ENCODE results near the gene LRIG2. TPM values are rescaled to one million over a fixed set of nuclear protein-coding genes. Genes with fewer than 3 reads are reported as not detected.
"Not testable (repeated sequence)": the region's sequence is repeated elsewhere in the genome, so short reads cannot be mapped to it uniquely, and the experiment has no call there.

The LRIG2 gene
- total and polyA plus RNA-seq, 2 donors (not counting 3 experiments of a cell fraction or from before 2014, with no cell fraction given) = 8.4 to 20.1 TPM

DNA sequence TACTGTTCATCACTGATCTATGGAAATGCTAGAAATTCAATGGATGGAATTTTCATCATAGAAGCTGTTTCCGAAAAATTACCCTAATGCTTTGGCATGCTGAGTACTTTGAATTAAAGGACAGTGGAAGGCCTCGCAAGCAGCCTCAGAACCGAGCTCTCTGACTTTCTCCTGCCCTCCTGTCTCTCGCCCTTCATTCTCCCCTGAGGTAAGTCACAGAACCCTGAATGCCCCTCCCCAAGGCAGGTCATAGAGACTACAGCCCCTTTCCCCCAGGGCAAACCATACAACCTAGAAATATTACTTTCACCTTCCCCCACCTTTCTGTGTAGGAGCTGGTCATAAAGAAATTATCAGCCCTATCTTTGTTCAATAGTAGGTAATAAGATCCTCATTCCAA, 74.8 kb downstream of the LRIG2 start:
- H3K4me1 ChIP-seq (ENCODE audit: control insufficient read depth, extremely low read depth, insufficient read depth, low read length) = peaks cover 13% of the 10 kb centered on the region
- no peak overlapping the region for H3K4me3 ChIP-seq (replicated peaks in 1 of 3; ENCODE audit: insufficient read depth in 1 of 3, low read depth in 1 of 3, low read length in 3 of 3)
- no peak overlapping the region for H3K9ac ChIP-seq (replicated peaks; ENCODE audit: extremely low read depth, insufficient read depth, low read length)
- POLR2A ChIA-PET = no interaction called here
- no peak overlapping the region for H3K27ac ChIP-seq (ENCODE audit: insufficient read depth, low read depth, low read length)
- DNase-seq (ENCODE audit: low read depth, low spot score) (no peak), FAIRE-seq (no peak)
- intact Hi-C loops (cut with micrococcal nuclease) (no loop called here), dilution Hi-C loops (cut with MboI; ENCODE audit: extremely low pct_ligation_motif_present, low sequenced_read_pairs) (no loop called here)
- no peak overlapping the region for H3K4me2 ChIP-seq (ENCODE audit: insufficient read depth, low read length)
- H4K20me1 ChIP-seq (replicated peaks; ENCODE audit: control insufficient read depth, extremely low read depth, insufficient read depth, low read length) = no peaks in the 10 kb centered on the region
- BruUV-seq (replicated peaks) = no TSS peak
- no peak for TF ChIP-seq FOS (IDR thresholded peaks at IDR 0.05; ENCODE audit: borderline replicate concordance, insufficient read depth, low read length)
- TF ChIP-seq, protein P1, sequence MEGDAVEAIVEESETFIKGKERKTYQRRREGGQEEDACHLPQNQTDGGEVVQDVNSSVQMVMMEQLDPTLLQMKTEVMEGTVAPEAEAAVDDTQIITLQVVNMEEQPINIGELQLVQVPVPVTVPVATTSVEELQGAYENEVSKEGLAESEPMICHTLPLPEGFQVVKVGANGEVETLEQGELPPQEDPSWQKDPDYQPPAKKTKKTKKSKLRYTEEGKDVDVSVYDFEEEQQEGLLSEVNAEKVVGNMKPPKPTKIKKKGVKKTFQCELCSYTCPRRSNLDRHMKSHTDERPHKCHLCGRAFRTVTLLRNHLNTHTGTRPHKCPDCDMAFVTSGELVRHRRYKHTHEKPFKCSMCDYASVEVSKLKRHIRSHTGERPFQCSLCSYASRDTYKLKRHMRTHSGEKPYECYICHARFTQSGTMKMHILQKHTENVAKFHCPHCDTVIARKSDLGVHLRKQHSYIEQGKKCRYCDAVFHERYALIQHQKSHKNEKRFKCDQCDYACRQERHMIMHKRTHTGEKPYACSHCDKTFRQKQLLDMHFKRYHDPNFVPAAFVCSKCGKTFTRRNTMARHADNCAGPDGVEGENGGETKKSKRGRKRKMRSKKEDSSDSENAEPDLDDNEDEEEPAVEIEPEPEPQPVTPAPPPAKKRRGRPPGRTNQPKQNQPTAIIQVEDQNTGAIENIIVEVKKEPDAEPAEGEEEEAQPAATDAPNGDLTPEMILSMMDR (IDR thresholded peaks at IDR 0.05; ENCODE audit: extremely low read depth in 1 of 2, insufficient read depth in 1 of 2, low read depth in 1 of 2, low read length in 2 of 2) = no peak
- no peak for TF ChIP-seq JUN (IDR thresholded peaks at IDR 0.05; ENCODE audit: borderline replicate concordance, insufficient read depth, insufficient read length, low read depth)
- TF ChIP-seq POLR2AphosphoS5 (IDR thresholded peaks at IDR 0.05; ENCODE audit: insufficient read depth, low read depth, low read length) = no peak
- TF ChIP-seq, protein P2, sequence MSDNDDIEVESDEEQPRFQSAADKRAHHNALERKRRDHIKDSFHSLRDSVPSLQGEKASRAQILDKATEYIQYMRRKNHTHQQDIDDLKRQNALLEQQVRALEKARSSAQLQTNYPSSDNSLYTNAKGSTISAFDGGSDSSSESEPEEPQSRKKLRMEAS (IDR thresholded peaks at IDR 0.05; ENCODE audit: insufficient read depth, insufficient read length) = no peak
- TF ChIP-seq MYC (IDR thresholded peaks at IDR 0.05; ENCODE audit: low read depth, low read length) = no peak
- no peak for TF ChIP-seq EZH2 (IDR thresholded peaks at IDR 0.05; ENCODE audit: borderline replicate concordance, low read depth, low read length, severe bottlenecking)
- TF ChIP-seq GATA2 (IDR thresholded peaks at IDR 0.05; ENCODE audit: insufficient read depth, insufficient read length, low read depth, low read length) = no peak
- TF ChIP-seq POLR2A (IDR thresholded peaks at IDR 0.05; ENCODE audit: low read depth, low read length) = no peak
- no peak overlapping the region for H2AFZ ChIP-seq (ENCODE audit: low read depth, low read length)
- H3K9me1 ChIP-seq (replicated peaks; ENCODE audit: control insufficient read depth, extremely low read depth, insufficient read depth, low read length) = no peaks in the 10 kb centered on the region
- no peaks in the 10 kb centered on the region for H3K79me2 ChIP-seq (ENCODE audit: control insufficient read depth, insufficient read depth, low read length)
- no peaks in the 10 kb centered on the region for H3K27me3 ChIP-seq (ENCODE audit: control insufficient read depth in 2 of 2, insufficient read depth in 2 of 2, low read length in 2 of 2)
- CTCF ChIA-PET = no interaction called here
- no peaks in the 10 kb centered on the region for H3K36me3 ChIP-seq (ENCODE audit: control insufficient read depth in 2 of 2, extremely low read depth in 1 of 2, insufficient read depth in 2 of 2, low read length in 2 of 2)
- H3K9me3 ChIP-seq (replicated peaks; ENCODE audit: control insufficient read depth, insufficient read depth, low read length) = no peaks in the 10 kb centered on the region

DNA sequence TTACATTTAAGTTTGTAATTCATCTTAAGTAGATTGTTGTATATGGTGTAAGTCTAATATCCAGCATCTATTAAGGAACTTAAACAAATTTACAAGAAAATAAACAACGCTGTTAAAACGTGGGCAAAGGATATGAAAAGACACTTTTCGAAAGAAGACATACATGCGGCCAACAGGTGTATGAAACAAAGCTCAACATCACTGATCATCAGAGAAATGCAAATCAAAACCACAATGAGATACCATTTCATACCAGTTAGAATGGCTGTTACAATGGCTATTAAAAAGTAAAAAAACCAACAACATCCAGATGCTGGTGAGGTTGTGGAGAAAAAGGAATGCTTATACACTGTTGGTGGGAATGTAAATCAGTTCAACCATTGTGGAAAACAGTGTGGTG, 77.5 kb downstream of the LRIG2 start:
- H3K4me1 ChIP-seq (ENCODE audit: control insufficient read depth, extremely low read depth, insufficient read depth, low read length); H3K9ac ChIP-seq (replicated peaks; ENCODE audit: extremely low read depth, insufficient read depth, low read length); H3K4me2 ChIP-seq (ENCODE audit: insufficient read depth, low read length); H3K79me2 ChIP-seq (ENCODE audit: control insufficient read depth, insufficient read depth, low read length); H3K27me3 ChIP-seq (ENCODE audit: control insufficient read depth in 2 of 2, insufficient read depth in 2 of 2, low read length in 2 of 2); H3K9me3 ChIP-seq (replicated peaks; ENCODE audit: control insufficient read depth, insufficient read depth, low read length); dilution Hi-C loops (cut with MboI; ENCODE audit: extremely low pct_ligation_motif_present, low sequenced_read_pairs); intact Hi-C loops (cut with micrococcal nuclease); H4K20me1 ChIP-seq (replicated peaks; ENCODE audit: control insufficient read depth, extremely low read depth, insufficient read depth, low read length); H3K4me3 ChIP-seq (replicated peaks in 1 of 3; ENCODE audit: insufficient read depth in 1 of 3, low read depth in 1 of 3, low read length in 3 of 3); POLR2A ChIA-PET; DNase-seq (ENCODE audit: low read depth, low spot score); H3K27ac ChIP-seq (ENCODE audit: insufficient read depth, low read depth, low read length); H2AFZ ChIP-seq (ENCODE audit: low read depth, low read length); FAIRE-seq; BruUV-seq (replicated peaks); CTCF ChIA-PET; H3K36me3 ChIP-seq (ENCODE audit: control insufficient read depth in 2 of 2, extremely low read depth in 1 of 2, insufficient read depth in 2 of 2, low read length in 2 of 2); H3K9me1 ChIP-seq (replicated peaks; ENCODE audit: control insufficient read depth, extremely low read depth, insufficient read depth, low read length): not testable (repeated sequence)
